ENCODE results near the gene OAS1.

OAS1 gene

DNA sequence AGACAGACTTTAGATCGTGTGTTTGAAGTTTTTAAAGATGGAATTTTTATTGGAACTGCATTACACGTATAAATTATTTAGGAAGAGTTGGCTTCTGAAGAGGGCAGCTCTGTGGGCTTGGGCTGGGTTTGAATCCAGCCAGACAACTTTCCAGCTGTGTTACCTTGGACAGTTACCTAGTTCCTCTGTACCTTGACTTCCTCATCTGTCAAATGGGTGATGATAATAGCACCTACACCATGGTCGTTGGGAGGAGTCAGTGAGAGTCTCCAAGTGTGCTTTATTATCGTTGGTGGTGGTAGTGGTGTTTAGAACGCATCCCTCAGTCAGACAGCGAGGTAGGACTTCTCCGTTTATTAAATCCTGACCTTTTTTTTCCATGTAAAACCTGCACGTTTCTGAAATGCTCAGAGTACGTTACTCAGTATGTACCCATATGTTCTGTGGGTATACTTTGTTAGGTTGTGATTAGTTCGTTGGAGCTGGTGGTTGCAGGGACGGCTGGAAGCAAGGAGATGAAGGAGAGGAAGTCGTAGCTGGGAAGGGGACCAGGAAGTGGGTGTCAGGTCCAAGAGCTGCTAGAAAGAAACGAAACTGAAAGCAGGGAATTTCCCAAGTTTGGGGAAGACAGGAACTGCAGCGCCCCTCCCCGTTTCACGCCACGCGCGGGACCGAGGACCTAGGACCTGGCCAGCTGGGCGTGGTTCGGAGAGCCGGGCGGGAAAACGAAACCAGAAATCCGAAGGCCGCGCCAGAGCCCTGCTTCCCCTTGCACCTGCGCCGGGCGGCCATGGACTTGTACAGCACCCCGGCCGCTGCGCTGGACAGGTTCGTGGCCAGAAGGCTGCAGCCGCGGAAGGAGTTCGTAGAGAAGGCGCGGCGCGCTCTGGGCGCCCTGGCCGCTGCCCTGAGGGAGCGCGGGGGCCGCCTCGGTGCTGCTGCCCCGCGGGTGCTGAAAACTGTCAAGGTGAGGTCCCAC, 31.3 kb downstream of the OAS1 start, which contains the start of gene OAS3 (continued):
- TF ChIP-seq ZNF366 (tag by site-specific recombination; conservative IDR thresholded peaks at IDR 0.05) (0 out of 2 replicates have a peak, but pooled peaks have one; percentile 13), ZNF404 (tag by site-specific recombination; IDR thresholded peaks at IDR 0.05) (no peak), BCL11B (tag by site-specific recombination; IDR thresholded peaks at IDR 0.05; ENCODE audit: low read depth) (no peak), ZFHX2 (tag by site-specific recombination; conservative IDR thresholded peaks at IDR 0.05) (no peak), ZNF449 (tag by site-specific recombination; IDR thresholded peaks at IDR 0.05) (no peak), ZBTB44 (tag by site-specific recombination; IDR thresholded peaks at IDR 0.05) (no peak), ZNF169 (tag by site-specific recombination; IDR thresholded peaks at IDR 0.05) (no peak), ZNF585B (tag by site-specific recombination; IDR thresholded peaks at IDR 0.05) (no peak), ZNF16 (tag by site-specific recombination; IDR thresholded peaks at IDR 0.05; ENCODE audit: low read depth) (no peak), KLF1 (tag by site-specific recombination; IDR thresholded peaks at IDR 0.05) (peak; percentile 69), ZNF23 (tag by site-specific recombination; IDR thresholded peaks at IDR 0.05; ENCODE audit: borderline replicate concordance) (no peak), KLF16 (tag by site-specific recombination; IDR thresholded peaks at IDR 0.05) (peak; percentile 58), ZNF558 (tag by site-specific recombination; IDR thresholded peaks at IDR 0.05) (no peak), ZNF670 (tag by site-specific recombination; IDR thresholded peaks at IDR 0.05; ENCODE audit: low read depth) (no peak), ZNF37A (tag by site-specific recombination; IDR thresholded peaks at IDR 0.05) (no peak), ZNF341 (tag by site-specific recombination; IDR thresholded peaks at IDR 0.05; ENCODE audit: low read depth) (0 out of 2 replicates have a peak, but pooled peaks have one; percentile 15), ZBTB17 (tag by site-specific recombination; IDR thresholded peaks at IDR 0.05) (0 out of 2 replicates have a peak, but pooled peaks have one; percentile 22), ZNF560 (tag by site-specific recombination; IDR thresholded peaks at IDR 0.05; ENCODE audit: borderline replicate concordance) (no peak), HIC1 (tag by site-specific recombination; IDR thresholded peaks at IDR 0.05) (no peak), KLF9 (tag by site-specific recombination; IDR thresholded peaks at IDR 0.05; ENCODE audit: low read depth) (peak; percentile 71), ZNF707 (tag by site-specific recombination; IDR thresholded peaks at IDR 0.05) (no peak; the same call in 1 of the 2 replicates)
- TF ChIP-seq, protein P1, sequence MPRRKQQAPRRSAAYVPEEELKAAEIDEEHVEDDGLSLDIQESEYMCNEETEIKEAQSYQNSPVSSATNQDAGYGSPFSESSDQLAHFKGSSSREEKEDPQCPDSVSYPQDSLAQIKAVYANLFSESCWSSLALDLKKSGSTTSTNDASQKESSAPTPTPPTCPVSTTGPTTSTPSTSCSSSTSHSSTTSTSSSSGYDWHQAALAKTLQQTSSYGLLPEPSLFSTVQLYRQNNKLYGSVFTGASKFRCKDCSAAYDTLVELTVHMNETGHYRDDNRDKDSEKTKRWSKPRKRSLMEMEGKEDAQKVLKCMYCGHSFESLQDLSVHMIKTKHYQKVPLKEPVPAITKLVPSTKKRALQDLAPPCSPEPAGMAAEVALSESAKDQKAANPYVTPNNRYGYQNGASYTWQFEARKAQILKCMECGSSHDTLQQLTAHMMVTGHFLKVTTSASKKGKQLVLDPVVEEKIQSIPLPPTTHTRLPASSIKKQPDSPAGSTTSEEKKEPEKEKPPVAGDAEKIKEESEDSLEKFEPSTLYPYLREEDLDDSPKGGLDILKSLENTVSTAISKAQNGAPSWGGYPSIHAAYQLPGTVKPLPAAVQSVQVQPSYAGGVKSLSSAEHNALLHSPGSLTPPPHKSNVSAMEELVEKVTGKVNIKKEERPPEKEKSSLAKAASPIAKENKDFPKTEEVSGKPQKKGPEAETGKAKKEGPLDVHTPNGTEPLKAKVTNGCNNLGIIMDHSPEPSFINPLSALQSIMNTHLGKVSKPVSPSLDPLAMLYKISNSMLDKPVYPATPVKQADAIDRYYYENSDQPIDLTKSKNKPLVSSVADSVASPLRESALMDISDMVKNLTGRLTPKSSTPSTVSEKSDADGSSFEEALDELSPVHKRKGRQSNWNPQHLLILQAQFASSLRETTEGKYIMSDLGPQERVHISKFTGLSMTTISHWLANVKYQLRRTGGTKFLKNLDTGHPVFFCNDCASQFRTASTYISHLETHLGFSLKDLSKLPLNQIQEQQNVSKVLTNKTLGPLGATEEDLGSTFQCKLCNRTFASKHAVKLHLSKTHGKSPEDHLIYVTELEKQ (tag by site-specific recombination; IDR thresholded peaks at IDR 0.05; ENCODE audit: borderline replicate concordance) = no peak
- TF ChIP-seq, protein P2, sequence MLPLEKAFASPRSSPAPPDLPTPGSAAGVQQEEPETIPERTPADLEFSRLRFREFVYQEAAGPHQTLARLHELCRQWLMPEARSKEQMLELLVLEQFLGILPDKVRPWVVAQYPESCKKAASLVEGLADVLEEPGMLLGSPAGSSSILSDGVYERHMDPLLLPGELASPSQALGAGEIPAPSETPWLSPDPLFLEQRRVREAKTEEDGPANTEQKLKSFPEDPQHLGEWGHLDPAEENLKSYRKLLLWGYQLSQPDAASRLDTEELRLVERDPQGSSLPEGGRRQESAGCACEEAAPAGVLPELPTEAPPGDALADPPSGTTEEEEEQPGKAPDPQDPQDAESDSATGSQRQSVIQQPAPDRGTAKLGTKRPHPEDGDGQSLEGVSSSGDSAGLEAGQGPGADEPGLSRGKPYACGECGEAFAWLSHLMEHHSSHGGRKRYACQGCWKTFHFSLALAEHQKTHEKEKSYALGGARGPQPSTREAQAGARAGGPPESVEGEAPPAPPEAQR (tag by site-specific recombination; IDR thresholded peaks at IDR 0.05) = no peak
- TF ChIP-seq, protein P3, sequence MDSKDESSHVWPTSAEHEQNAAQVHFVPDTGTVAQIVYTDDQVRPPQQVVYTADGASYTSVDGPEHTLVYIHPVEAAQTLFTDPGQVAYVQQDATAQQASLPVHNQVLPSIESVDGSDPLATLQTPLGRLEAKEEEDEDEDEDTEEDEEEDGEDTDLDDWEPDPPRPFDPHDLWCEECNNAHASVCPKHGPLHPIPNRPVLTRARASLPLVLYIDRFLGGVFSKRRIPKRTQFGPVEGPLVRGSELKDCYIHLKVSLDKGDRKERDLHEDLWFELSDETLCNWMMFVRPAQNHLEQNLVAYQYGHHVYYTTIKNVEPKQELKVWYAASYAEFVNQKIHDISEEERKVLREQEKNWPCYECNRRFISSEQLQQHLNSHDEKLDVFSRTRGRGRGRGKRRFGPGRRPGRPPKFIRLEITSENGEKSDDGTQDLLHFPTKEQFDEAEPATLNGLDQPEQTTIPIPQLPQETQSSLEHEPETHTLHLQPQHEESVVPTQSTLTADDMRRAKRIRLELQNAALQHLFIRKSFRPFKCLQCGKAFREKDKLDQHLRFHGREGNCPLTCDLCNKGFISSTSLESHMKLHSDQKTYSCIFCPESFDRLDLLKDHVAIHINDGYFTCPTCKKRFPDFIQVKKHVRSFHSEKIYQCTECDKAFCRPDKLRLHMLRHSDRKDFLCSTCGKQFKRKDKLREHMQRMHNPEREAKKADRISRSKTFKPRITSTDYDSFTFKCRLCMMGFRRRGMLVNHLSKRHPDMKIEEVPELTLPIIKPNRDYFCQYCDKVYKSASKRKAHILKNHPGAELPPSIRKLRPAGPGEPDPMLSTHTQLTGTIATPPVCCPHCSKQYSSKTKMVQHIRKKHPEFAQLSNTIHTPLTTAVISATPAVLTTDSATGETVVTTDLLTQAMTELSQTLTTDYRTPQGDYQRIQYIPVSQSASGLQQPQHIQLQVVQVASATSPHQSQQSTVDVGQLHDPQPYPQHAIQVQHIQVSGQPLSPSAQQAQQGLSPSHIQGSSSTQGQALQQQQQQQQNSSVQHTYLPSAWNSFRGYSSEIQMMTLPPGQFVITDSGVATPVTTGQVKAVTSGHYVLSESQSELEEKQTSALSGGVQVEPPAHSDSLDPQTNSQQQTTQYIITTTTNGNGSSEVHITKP (tag by site-specific recombination; IDR thresholded peaks at IDR 0.05) = peak; percentile 38
